Measurements from ENCODE around the gene GDPGP1. TPM values are rescaled to one million over a fixed set of nuclear protein-coding genes. Genes with fewer than 3 reads are reported as not detected.
"Not testable (repeated sequence)": the region's sequence is repeated elsewhere in the genome, so short reads cannot be mapped to it uniquely, and the experiment has no call there.

GDPGP1 gene
- total RNA-seq, 1 experiment from 2014 or later = 7.8 TPM

- peaks cover 42% of the 10 kb centered on the region for H3K4me1 ChIP-seq (ENCODE audit: low read length)
- peak within 1 kb of the TSS; percentile 82 for H3K4me2 ChIP-seq (ENCODE audit: low read depth, low read length, poor library complexity, severe bottlenecking)
- peaks cover 44% of the 10 kb centered on the region for H3K79me2 ChIP-seq (ENCODE audit: low read length)
- H3K9me3 ChIP-seq (ENCODE audit: low read length) = no peaks in the 10 kb centered on the region
- no peaks in the 10 kb centered on the region for H3K9me2 ChIP-seq (replicated peaks; ENCODE audit: insufficient read depth, low read length)
- H2AFZ ChIP-seq (ENCODE audit: low read length) = peak within 1 kb of the TSS; percentile 68
- peak within 1 kb of the TSS; percentile 97 for H3K9ac ChIP-seq (ENCODE audit: low read length)
- H3K36me3 ChIP-seq (ENCODE audit: insufficient read depth, low read length) = peaks cover 20% of the 10 kb centered on the region; the same call in 1 of the 2 replicates
- H4K20me1 ChIP-seq (ENCODE audit: insufficient read depth, low read depth, low read length) = peaks cover 25% of the 10 kb centered on the region
- peak within 1 kb of the TSS; percentile 76 for H3K27ac ChIP-seq (ENCODE audit: low read length)
- H3K27me3 ChIP-seq (ENCODE audit: low read length) = no peaks in the 10 kb centered on the region
- H3K4me3 ChIP-seq (ENCODE audit: low read length) = peak within 1 kb of the TSS; percentile 79
- DNase-seq = peak; percentile 96
Measured at GRCh38 chr15:90265271-90266060, 31.5 kb downstream of the GDPGP1 start, which contains the start of gene NGRN. TSS of gene NGRN (plus strand) at chr15:90265672. CDS start at chr15:90265713, 41 bp downstream.

- Histone ChIP-seq H4K20me1 (ENCODE audit: insufficient read depth, low read depth, low read length) (peaks cover 27% of the 10 kb centered on the region), H3K4me1 (ENCODE audit: low read length) (peaks cover 42% of the 10 kb centered on the region), H2AFZ (ENCODE audit: low read length) (peak overlapping the region; percentile 68), H3K9me3 (ENCODE audit: low read length) (no peaks in the 10 kb centered on the region), H3K4me2 (ENCODE audit: low read depth, low read length, poor library complexity, severe bottlenecking) (peak overlapping the region; percentile 82), H3K27me3 (ENCODE audit: low read length) (no peaks in the 10 kb centered on the region), H3K79me2 (ENCODE audit: low read length) (peaks cover 49% of the 10 kb centered on the region), H3K9ac (ENCODE audit: low read length) (peak overlapping the region; percentile 97), H3K36me3 (ENCODE audit: insufficient read depth, low read length) (peaks cover 26% of the 10 kb centered on the region; the same call in 1 of the 2 replicates), H3K27ac (ENCODE audit: low read length) (peak overlapping the region; percentile 76), H3K9me2 (replicated peaks; ENCODE audit: insufficient read depth, low read length) (no peaks in the 10 kb centered on the region), H3K4me3 (ENCODE audit: low read length) (peak overlapping the region; percentile 79)
- peak; percentile 81 for DNase-seq
Measured at GRCh38 chr15:90266061-90266431, 32.0 kb downstream of the GDPGP1 start.

- Histone ChIP-seq H2AFZ (ENCODE audit: low read length) (peak overlapping the region; percentile 68; the same call in 1 of the 2 replicates), H3K9me3 (ENCODE audit: low read length) (no peaks in the 10 kb centered on the region), H3K4me1 (ENCODE audit: low read length) (peaks cover 42% of the 10 kb centered on the region), H4K20me1 (ENCODE audit: insufficient read depth, low read depth, low read length) (peaks cover 28% of the 10 kb centered on the region), H3K9ac (ENCODE audit: low read length) (peak overlapping the region; percentile 97), H3K27me3 (ENCODE audit: low read length) (no peaks in the 10 kb centered on the region), H3K27ac (ENCODE audit: low read length) (peak overlapping the region; percentile 76), H3K9me2 (replicated peaks; ENCODE audit: insufficient read depth, low read length) (no peaks in the 10 kb centered on the region), H3K4me3 (ENCODE audit: low read length) (peak overlapping the region; percentile 79), H3K4me2 (ENCODE audit: low read depth, low read length, poor library complexity, severe bottlenecking) (peak overlapping the region; percentile 82), H3K79me2 (ENCODE audit: low read length) (peaks cover 54% of the 10 kb centered on the region), H3K36me3 (ENCODE audit: insufficient read depth, low read length) (peaks cover 30% of the 10 kb centered on the region; the same call in 1 of the 2 replicates)
- DNase-seq = peak; percentile 64
Measured at GRCh38 chr15:90266485-90266884, 32.5 kb downstream of the GDPGP1 start.

GRCh38 chr15:90268415-90268814, 34.4 kb downstream of the GDPGP1 start:
- no peaks in the 10 kb centered on the region for H3K9me3 ChIP-seq (ENCODE audit: low read length)
- DNase-seq = no peak
- H3K36me3 ChIP-seq (ENCODE audit: insufficient read depth, low read length) = peaks cover 40% of the 10 kb centered on the region; the same call in 1 of the 2 replicates
- H3K4me3 ChIP-seq (ENCODE audit: low read length) = no peak overlapping the region
- H3K27me3 ChIP-seq (ENCODE audit: low read length) = no peaks in the 10 kb centered on the region
- no peak overlapping the region for H2AFZ ChIP-seq (ENCODE audit: low read length)
- peaks cover 36% of the 10 kb centered on the region for H4K20me1 ChIP-seq (ENCODE audit: insufficient read depth, low read depth, low read length)
- H3K9me2 ChIP-seq (replicated peaks; ENCODE audit: insufficient read depth, low read length) = no peaks in the 10 kb centered on the region
- peaks cover 64% of the 10 kb centered on the region for H3K79me2 ChIP-seq (ENCODE audit: low read length)
- H3K9ac ChIP-seq (ENCODE audit: low read length) = no peak overlapping the region
- H3K4me2 ChIP-seq (ENCODE audit: low read depth, low read length, poor library complexity, severe bottlenecking) = peak overlapping the region; percentile 82
- H3K4me1 ChIP-seq (ENCODE audit: low read length) = peaks cover 40% of the 10 kb centered on the region
- H3K27ac ChIP-seq (ENCODE audit: low read length) = no peak overlapping the region

GRCh38 chr15:90270502-90271150, 36.6 kb downstream of the GDPGP1 start:
- Histone ChIP-seq H3K27ac (ENCODE audit: low read length) (no peak overlapping the region), H3K4me3 (ENCODE audit: low read length) (no peak overlapping the region), H3K9ac (ENCODE audit: low read length) (no peak overlapping the region), H3K4me1 (ENCODE audit: low read length) (peaks cover 23% of the 10 kb centered on the region), H3K9me3 (ENCODE audit: low read length) (no peaks in the 10 kb centered on the region), H3K27me3 (ENCODE audit: low read length) (no peaks in the 10 kb centered on the region), H3K79me2 (ENCODE audit: low read length) (peaks cover 62% of the 10 kb centered on the region), H2AFZ (ENCODE audit: low read length) (no peak overlapping the region), H3K9me2 (replicated peaks; ENCODE audit: insufficient read depth, low read length) (no peaks in the 10 kb centered on the region), H3K36me3 (ENCODE audit: insufficient read depth, low read length) (peaks cover 40% of the 10 kb centered on the region; the same call in 1 of the 2 replicates), H4K20me1 (ENCODE audit: insufficient read depth, low read depth, low read length) (peaks cover 36% of the 10 kb centered on the region), H3K4me2 (ENCODE audit: low read depth, low read length, poor library complexity, severe bottlenecking) (no peak overlapping the region)
- DNase-seq = no peak

- H3K4me1 ChIP-seq (ENCODE audit: low read length) = peaks cover 19% of the 10 kb centered on the region
- H3K9me3 ChIP-seq (ENCODE audit: low read length) = no peaks in the 10 kb centered on the region
- H3K9me2 ChIP-seq (replicated peaks; ENCODE audit: insufficient read depth, low read length) = no peaks in the 10 kb centered on the region
- DNase-seq = no peak
- H3K4me3 ChIP-seq (ENCODE audit: low read length) = no peak overlapping the region
- no peak overlapping the region for H2AFZ ChIP-seq (ENCODE audit: low read length)
- H3K9ac ChIP-seq (ENCODE audit: low read length) = no peak overlapping the region
- no peak overlapping the region for H3K27ac ChIP-seq (ENCODE audit: low read length)
- H3K36me3 ChIP-seq (ENCODE audit: insufficient read depth, low read length) = peaks cover 40% of the 10 kb centered on the region; the same call in 1 of the 2 replicates
- peaks cover 53% of the 10 kb centered on the region for H3K79me2 ChIP-seq (ENCODE audit: low read length)
- no peak overlapping the region for H3K4me2 ChIP-seq (ENCODE audit: low read depth, low read length, poor library complexity, severe bottlenecking)
- H4K20me1 ChIP-seq (ENCODE audit: insufficient read depth, low read depth, low read length) = peaks cover 34% of the 10 kb centered on the region
- no peaks in the 10 kb centered on the region for H3K27me3 ChIP-seq (ENCODE audit: low read length)
Measured at GRCh38 chr15:90271459-90272166, 37.6 kb downstream of the GDPGP1 start.

- H3K79me2 ChIP-seq (ENCODE audit: low read length); H2AFZ ChIP-seq (ENCODE audit: low read length); H3K36me3 ChIP-seq (ENCODE audit: insufficient read depth, low read length); H3K27me3 ChIP-seq (ENCODE audit: low read length); H4K20me1 ChIP-seq (ENCODE audit: insufficient read depth, low read depth, low read length); H3K4me3 ChIP-seq (ENCODE audit: low read length); H3K4me2 ChIP-seq (ENCODE audit: low read depth, low read length, poor library complexity, severe bottlenecking); H3K9me2 ChIP-seq (replicated peaks; ENCODE audit: insufficient read depth, low read length); DNase-seq; H3K9ac ChIP-seq (ENCODE audit: low read length); H3K27ac ChIP-seq (ENCODE audit: low read length); H3K9me3 ChIP-seq (ENCODE audit: low read length); H3K4me1 ChIP-seq (ENCODE audit: low read length): not testable (repeated sequence)
Measured at GRCh38 chr15:90278467-90278866, 44.5 kb downstream of the GDPGP1 start.

GRCh38 chr15:90280743-90281142, 46.7 kb downstream of the GDPGP1 start:
- DNase-seq; H3K9me2 ChIP-seq (replicated peaks; ENCODE audit: insufficient read depth, low read length); H3K4me1 ChIP-seq (ENCODE audit: low read length); H3K4me3 ChIP-seq (ENCODE audit: low read length); H4K20me1 ChIP-seq (ENCODE audit: insufficient read depth, low read depth, low read length); H3K79me2 ChIP-seq (ENCODE audit: low read length); H2AFZ ChIP-seq (ENCODE audit: low read length); H3K9ac ChIP-seq (ENCODE audit: low read length); H3K27ac ChIP-seq (ENCODE audit: low read length); H3K27me3 ChIP-seq (ENCODE audit: low read length); H3K9me3 ChIP-seq (ENCODE audit: low read length); H3K4me2 ChIP-seq (ENCODE audit: low read depth, low read length, poor library complexity, severe bottlenecking); H3K36me3 ChIP-seq (ENCODE audit: insufficient read depth, low read length): not testable (repeated sequence)

Measured in Karpas-422 (cell line).